Astrocyte of the cerebellum (primary cell): ENCODE results near the gene LIMS2.

ENCODE experiments used
- DNase-seq: peaks from one replicate; pipeline ENCODE4 v3.0.0-alpha.2; 2011; ENCODE audit warnings: low read depth
- H3K4me3 ChIP-seq: 2 replicates; pipeline ENCODE4 v1.5.1; 2011; ENCODE audit warnings: mild to moderate bottlenecking, low read depth, low read length, moderate library complexity
- in situ Hi-C: cut with HindIII; loops from 2 replicates; pipeline ENCODE4 v1.10.0; 2017; ENCODE audit warnings: low sequenced_read_pairs
- TF ChIP-seq, protein P1 (sequence below): IDR thresholded peaks from 2 replicates; pipeline ENCODE4 v1.5.1; 2012; ENCODE audit warnings: low read length, low read depth, moderate library complexity, mild to moderate bottlenecking; ENCODE audit errors: missing control alignments

LIMS2 gene

DNA sequence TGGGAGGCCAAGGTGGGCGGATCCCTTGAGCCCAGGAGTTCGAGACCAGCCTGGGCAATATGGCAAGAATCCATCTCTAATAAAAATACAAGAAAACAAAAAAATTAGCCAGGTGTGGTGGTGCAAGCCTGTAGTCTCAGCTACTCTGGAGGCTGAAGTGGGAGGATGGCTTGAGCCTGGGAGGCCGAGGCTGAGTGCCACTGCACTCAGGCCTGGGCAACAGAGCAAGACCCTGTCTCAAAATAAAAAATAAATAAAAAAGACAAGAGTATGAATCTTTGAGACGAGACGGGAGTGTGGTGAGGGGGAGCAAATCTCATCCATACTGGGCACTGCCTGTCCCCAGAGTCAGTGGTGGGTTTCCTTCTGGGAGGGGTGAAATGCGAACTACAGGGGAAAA, 17.2 kb downstream of the LIMS2 start:
- DNase-seq = no peak
- H3K4me3 ChIP-seq = no peak overlapping the region
- TF ChIP-seq, protein P1, sequence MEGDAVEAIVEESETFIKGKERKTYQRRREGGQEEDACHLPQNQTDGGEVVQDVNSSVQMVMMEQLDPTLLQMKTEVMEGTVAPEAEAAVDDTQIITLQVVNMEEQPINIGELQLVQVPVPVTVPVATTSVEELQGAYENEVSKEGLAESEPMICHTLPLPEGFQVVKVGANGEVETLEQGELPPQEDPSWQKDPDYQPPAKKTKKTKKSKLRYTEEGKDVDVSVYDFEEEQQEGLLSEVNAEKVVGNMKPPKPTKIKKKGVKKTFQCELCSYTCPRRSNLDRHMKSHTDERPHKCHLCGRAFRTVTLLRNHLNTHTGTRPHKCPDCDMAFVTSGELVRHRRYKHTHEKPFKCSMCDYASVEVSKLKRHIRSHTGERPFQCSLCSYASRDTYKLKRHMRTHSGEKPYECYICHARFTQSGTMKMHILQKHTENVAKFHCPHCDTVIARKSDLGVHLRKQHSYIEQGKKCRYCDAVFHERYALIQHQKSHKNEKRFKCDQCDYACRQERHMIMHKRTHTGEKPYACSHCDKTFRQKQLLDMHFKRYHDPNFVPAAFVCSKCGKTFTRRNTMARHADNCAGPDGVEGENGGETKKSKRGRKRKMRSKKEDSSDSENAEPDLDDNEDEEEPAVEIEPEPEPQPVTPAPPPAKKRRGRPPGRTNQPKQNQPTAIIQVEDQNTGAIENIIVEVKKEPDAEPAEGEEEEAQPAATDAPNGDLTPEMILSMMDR = no peak
- in situ Hi-C loops = no loop called here

DNA sequence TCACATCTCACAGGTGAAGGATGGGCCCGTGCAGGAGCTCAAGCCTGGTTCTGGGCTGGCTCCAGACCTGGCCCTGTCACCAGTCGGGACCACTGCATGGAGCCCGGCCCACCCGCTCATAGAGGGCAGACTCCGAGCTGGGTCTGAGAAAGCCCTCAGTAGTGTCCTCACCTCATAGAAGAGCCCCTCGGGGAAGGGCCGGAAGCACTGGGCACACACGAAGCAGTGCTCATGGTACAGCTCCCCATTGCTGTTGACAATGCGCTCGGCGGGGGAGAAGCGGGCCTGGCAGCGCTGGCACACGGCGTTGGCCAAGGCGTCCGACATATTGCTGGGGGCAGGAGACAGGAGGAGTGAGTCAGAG, 18.1 kb downstream of the LIMS2 start:
- no peak for DNase-seq
- TF ChIP-seq, protein P1 = no peak
- no peak overlapping the region for H3K4me3 ChIP-seq
- in situ Hi-C loops = no loop called here

DNA sequence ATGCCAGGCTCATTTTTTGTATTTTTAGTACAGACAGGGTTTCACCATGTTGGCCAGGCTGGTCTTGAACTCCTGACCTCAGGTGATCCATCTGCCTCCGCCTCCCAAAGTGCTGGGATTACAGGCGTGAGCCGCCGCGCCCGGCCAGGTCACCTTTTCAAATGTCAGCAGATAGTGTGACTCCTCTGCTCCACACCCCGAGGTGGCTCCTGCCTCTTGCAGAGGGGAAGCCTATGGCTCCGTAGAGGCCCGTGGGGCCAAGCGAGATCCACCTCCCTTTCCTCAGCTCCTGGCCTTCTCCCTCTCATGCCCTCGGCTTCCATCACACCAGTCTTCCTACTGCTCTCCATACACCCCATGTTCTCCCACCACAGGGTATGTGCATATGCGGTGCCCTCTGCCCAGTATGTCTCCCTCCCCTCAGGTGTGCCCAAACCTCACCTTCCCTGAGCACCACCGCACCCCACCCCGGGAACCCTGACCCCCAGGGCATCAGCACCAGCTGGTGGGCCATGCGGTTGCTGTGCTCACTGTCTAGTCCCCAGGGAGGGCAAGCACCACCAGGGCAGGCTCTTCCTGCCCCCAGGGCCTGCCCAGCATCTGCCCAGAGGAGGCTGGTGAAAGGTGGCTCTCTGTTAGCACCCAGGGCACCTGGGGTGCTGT, 18.6 kb downstream of the LIMS2 start:
- no peak overlapping the region for H3K4me3 ChIP-seq
- in situ Hi-C loops = no loop called here
- DNase-seq = no peak
- TF ChIP-seq, protein P1 = no peak

DNA sequence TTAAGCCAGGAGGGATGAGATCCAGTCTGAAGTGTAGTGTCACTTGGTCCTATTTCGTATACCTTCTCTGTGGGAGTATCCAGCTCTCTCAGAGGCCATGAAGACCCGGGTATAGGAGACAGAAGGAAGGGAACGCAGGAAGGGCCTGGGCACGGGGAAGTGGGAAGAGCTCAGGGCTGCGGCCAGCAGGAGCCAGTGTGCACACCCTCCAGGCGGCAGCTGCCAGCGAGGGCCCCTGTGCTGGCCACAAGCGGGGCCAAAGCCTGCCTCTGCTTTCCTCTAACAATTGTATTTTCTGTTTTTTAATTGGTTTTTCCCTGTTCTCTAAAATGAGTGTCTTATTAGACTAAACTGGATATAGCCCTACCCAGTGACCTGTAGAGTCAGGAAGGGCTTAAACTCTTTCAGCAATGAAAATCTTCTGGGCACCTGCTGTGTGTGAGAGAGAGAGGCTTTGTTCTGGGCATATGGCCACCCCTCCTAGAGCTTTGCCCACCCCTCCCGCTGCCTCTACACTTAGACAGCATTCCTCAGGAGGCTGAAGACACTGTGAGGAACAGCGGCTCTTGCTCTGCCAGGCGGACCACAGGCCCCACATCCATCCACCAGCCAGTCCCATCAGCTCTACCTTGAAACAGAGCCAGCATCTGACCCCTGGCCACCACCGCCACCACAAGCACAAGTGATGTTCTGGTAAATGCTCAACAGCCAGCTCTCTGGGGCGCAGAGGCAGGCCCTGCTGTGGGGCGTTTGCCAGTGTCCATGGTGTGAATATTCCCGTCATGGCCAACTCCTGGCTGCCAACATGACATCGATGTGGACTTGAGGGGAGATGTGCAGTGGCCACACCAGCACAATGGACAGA, 19.9 kb downstream of the LIMS2 start:
- no peak for DNase-seq
- no peak overlapping the region for H3K4me3 ChIP-seq
- in situ Hi-C loops = no loop called here
- TF ChIP-seq, protein P1 = no peak

DNA sequence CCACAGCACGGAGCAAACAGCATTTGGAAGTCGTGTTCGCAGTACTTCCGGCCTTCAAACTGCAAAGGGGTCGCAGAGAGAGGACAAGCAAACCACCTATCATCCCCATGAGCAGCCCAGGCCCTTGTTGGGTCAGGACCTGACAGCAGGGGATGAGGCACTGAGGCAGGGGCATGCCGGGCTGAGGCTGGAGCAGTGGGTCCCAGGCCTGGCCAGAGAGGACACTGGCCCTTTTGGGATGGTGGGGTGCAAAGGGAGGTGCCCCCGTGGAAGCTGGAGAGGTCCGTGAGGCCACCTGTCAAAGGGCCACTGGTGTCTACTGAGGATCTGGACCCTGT, 20.5 kb downstream of the LIMS2 start:
- no peak overlapping the region for H3K4me3 ChIP-seq
- DNase-seq = no peak
- TF ChIP-seq, protein P1 = no peak
- in situ Hi-C loops = no loop called here

DNA sequence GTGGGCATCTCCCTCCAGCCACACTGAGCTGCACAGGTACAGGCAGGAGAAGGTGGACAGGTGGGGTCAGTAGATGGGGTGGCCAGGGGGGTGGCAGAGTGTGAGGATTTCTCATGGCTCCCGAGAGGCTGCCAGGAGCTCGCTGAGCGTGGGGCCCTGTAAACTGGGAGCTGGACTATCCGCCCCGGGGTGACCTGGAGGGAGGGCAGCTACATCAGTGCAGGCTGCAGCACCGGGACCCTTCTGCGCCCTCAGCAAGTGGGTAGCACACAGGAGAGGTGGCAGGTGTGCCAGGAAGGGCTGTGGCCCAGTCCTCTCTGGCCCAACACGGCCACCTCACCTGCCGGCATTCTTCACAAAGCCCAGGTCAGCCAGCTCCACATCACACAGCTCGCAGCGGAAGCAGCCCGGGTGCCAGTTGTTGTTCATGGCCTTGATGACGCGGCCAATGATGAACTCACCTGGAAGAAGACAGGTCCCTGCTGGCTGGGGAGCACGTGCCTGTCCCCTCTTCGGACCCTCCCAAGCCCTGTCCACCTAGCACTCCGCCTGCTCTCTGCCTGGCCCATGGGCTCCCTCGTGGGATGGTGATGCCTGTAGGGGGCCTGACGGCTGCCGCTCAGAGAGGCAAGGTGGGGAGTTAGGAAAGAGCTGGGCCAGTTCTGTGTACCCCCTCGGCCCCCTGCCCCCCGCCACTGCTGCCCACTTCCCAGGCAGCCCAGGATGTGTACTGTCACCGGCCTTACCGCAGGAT, 21.1 kb downstream of the LIMS2 start:
- DNase-seq = no peak
- TF ChIP-seq, protein P1 = no peak
- in situ Hi-C loops = no loop called here
- H3K4me3 ChIP-seq = no peak overlapping the region
